ENCODE measurements around the gene DIDO1. TPM values are rescaled to one million over a fixed set of nuclear protein-coding genes. Genes with fewer than 3 reads are reported as not detected.

Gene DIDO1
- total RNA-seq, 1 donor, result 46.3 TPM

GRCh38 chr20:62925420-62926228 lies 681 bp downstream of the DIDO1 start:
- Histone ChIP-seq H3K4me2 (ENCODE audit: insufficient read depth, low read length) (peak overlapping the region; percentile 97), H4K20me1 (ENCODE audit: insufficient read depth, low read length) (peaks cover 52% of the 10 kb centered on the region), H3K4me3 (ENCODE audit: insufficient read depth, low read length) (peak overlapping the region; percentile 75), H3K27me3 (ENCODE audit: insufficient read depth, low read length) (no peaks in the 10 kb centered on the region), H3K27ac (ENCODE audit: low read depth, low read length) (peak overlapping the region; percentile 91), H2AFZ (ENCODE audit: low read length) (no peak overlapping the region), H3K36me3 (ENCODE audit: insufficient read depth, low read length) (no peaks in the 10 kb centered on the region), H3K4me1 (ENCODE audit: insufficient read depth, low read length) (peaks cover 39% of the 10 kb centered on the region), H3K9me3 (ENCODE audit: low read depth, low read length) (no peaks in the 10 kb centered on the region), H3K79me2 (ENCODE audit: insufficient read depth, low read length) (peaks cover 94% of the 10 kb centered on the region)
- DNase-seq (ENCODE audit: insufficient read length, low spot score, missing footprints), result peak; percentile 86
- no peak for TF ChIP-seq CTCF (IDR thresholded peaks at IDR 0.05; ENCODE audit: extremely low read depth, low read depth, low read length)

DNA sequence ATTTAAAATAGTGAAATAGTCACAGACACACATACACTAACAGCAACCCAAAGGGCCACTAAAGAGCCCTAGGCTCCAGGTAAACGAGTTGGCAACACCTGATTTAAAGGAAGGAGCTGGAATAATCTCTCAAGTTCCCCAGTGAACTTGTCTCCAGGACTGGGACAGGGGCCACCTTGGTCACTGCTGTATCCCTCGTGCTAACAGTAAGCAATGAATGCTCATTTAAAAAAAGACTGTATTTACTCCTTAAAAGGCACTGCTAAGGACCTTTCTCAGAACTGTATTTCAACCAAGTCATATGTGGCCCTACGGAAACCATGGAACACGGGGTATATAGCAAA lies 1.3 kb downstream of the DIDO1 start:
- Histone ChIP-seq H3K4me3 (ENCODE audit: insufficient read depth, low read length) (peak overlapping the region; percentile 75), H3K9me3 (ENCODE audit: low read depth, low read length) (no peaks in the 10 kb centered on the region), H3K27ac (ENCODE audit: low read depth, low read length) (peak overlapping the region; percentile 91), H3K27me3 (ENCODE audit: insufficient read depth, low read length) (no peaks in the 10 kb centered on the region), H3K4me2 (ENCODE audit: insufficient read depth, low read length) (peak overlapping the region; percentile 97), H3K79me2 (ENCODE audit: insufficient read depth, low read length) (peaks cover 94% of the 10 kb centered on the region), H4K20me1 (ENCODE audit: insufficient read depth, low read length) (peaks cover 58% of the 10 kb centered on the region), H3K36me3 (ENCODE audit: insufficient read depth, low read length) (no peaks in the 10 kb centered on the region), H2AFZ (ENCODE audit: low read length) (no peak overlapping the region), H3K4me1 (ENCODE audit: insufficient read depth, low read length) (peaks cover 39% of the 10 kb centered on the region)
- no peak for TF ChIP-seq CTCF (IDR thresholded peaks at IDR 0.05; ENCODE audit: extremely low read depth, low read depth, low read length)
- DNase-seq (ENCODE audit: insufficient read length, low spot score, missing footprints), result no peak

GRCh38 chr20:62924442-62925075 lies 1.7 kb downstream of the DIDO1 start:
- Histone ChIP-seq H3K4me1 (ENCODE audit: insufficient read depth, low read length) (peaks cover 39% of the 10 kb centered on the region), H3K4me3 (ENCODE audit: insufficient read depth, low read length) (peak overlapping the region; percentile 75), H3K36me3 (ENCODE audit: insufficient read depth, low read length) (no peaks in the 10 kb centered on the region), H3K27ac (ENCODE audit: low read depth, low read length) (peak overlapping the region; percentile 91), H3K27me3 (ENCODE audit: insufficient read depth, low read length) (no peaks in the 10 kb centered on the region), H3K9me3 (ENCODE audit: low read depth, low read length) (no peaks in the 10 kb centered on the region), H3K79me2 (ENCODE audit: insufficient read depth, low read length) (peaks cover 94% of the 10 kb centered on the region), H4K20me1 (ENCODE audit: insufficient read depth, low read length) (peaks cover 63% of the 10 kb centered on the region), H2AFZ (ENCODE audit: low read length) (no peak overlapping the region), H3K4me2 (ENCODE audit: insufficient read depth, low read length) (peak overlapping the region; percentile 97)
- no peak for TF ChIP-seq CTCF (IDR thresholded peaks at IDR 0.05; ENCODE audit: extremely low read depth, low read depth, low read length)
- DNase-seq (ENCODE audit: insufficient read length, low spot score, missing footprints), result no peak
